ENCODE results near the gene NDOR1.

Gene NDOR1

DNA sequence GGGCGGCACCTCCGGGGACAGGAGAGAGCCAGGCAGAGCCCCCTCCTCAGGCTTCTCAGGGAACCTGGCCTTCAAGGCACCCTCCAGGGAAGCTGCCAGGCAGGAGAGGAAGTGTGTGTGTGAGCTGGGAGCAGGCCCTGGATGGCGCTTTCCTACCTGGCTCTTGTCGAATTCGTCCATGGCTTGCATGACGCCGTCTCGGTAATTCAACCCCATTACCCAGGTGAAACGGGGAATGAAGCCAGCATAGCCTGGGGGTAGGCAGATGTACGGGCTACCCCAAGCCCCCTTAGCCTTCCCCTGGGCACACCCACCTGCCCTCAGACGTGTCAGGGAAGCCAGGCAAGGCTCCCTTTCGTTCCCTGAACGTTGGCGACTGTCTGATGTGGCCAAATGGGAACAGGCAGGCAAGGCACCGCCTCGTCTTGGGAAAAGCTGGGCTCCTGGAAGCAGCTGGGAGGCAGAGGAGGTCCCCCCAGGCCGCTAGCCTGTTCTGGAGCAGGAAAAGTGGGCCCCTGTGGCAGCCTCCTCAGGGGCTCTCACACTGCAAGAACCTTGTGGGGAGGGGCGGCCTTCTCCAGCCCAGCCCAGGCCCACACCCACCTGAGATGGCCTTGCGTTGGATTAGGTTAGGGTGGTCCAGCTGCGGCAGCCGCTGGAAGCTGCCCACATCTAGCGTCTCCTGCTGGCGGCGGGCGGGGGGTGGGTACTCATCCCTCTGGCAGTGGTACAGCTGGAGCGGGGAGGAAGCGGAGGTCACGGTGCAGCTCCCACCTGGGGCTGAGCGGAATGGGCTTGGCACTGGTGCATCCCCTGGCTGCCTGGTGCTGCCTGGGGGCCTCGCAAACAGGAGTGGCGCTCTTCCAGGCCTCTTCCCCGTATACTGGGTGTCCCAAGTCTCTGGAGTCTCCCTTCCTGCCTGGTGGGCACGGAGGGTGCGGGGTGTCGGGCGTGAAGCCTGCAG lies 39.3 kb downstream of the NDOR1 start:
- H4K20me1 ChIP-seq, result peaks cover 30 to 60% (median 47%) of the 10 kb centered on the region in 11 experiments
- H3K27me3 ChIP-seq, result no peaks in the 10 kb centered on the region
- peak overlapping the region in 2 of 10 experiments; percentile 83 to 98; a peak in 1 of 20 replicates for H3K4me3 ChIP-seq
- TF ChIP-seq Cebpa-rat (IDR thresholded peaks at IDR 0.05), result no peak
- peaks cover 0 to 3% (median 0%) of the 10 kb centered on the region in 11 experiments; a peak in 1 of 22 replicates for H3K9me3 ChIP-seq (replicated peaks in 1 of 11)
- peaks cover 23 to 30% (median 27%) of the 10 kb centered on the region in 11 experiments for H3K36me3 ChIP-seq
- H3K27ac ChIP-seq, result 0 out of 22 replicates have a peak overlapping the region, but pooled peaks of 1 of the 11 experiments have one; percentile 15
- peak overlapping the region; percentile 78 to 100 (median 97) for H3K4me2 ChIP-seq
- H3K9ac ChIP-seq, result peak overlapping the region in 10 of 11 experiments; percentile 38 to 97 (median 94); a peak in 10 of 22 replicates
- peaks cover 29 to 66% (median 51%) of the 10 kb centered on the region in 10 experiments for H3K4me1 ChIP-seq

GRCh38 chr9:137245450-137246421 lies 40.2 kb downstream of the NDOR1 start:
- Histone ChIP-seq H3K9ac (peak overlapping the region in 4 of 11 experiments; percentile 3 to 95 (median 20); a peak in 1 of 22 replicates), H3K27ac (no peak overlapping the region), H3K4me1 (peaks cover 28 to 70% (median 54%) of the 10 kb centered on the region in 10 experiments), H4K20me1 (peaks cover 30 to 60% (median 47%) of the 10 kb centered on the region in 11 experiments), H3K4me3 (no peak overlapping the region), H3K4me2 (peak overlapping the region in 8 of 11 experiments; percentile 92 to 100 (median 97); a peak in 16 of 22 replicates), H3K27me3 (no peaks in the 10 kb centered on the region), H3K9me3 (replicated peaks in 1 of 11) (peaks cover 0 to 3% (median 0%) of the 10 kb centered on the region in 11 experiments; a peak in 1 of 22 replicates), H3K36me3 (peaks cover 23 to 30% (median 27%) of the 10 kb centered on the region in 11 experiments)
- TF ChIP-seq Cebpa-rat (IDR thresholded peaks at IDR 0.05), result no peak

GRCh38 chr9:137247135-137247915 lies 41.8 kb downstream of the NDOR1 start:
- Histone ChIP-seq H3K9ac (peak overlapping the region in 3 of 11 experiments; percentile 5 to 35 (median 23); a peak in 3 of 22 replicates), H3K27ac (no peak overlapping the region), H3K4me2 (peak overlapping the region in 2 of 11 experiments; percentile 36 to 97; a peak in 5 of 22 replicates), H3K9me3 (replicated peaks in 1 of 11) (no peaks in the 10 kb centered on the region), H3K27me3 (no peaks in the 10 kb centered on the region), H3K4me1 (peaks cover 27 to 72% (median 54%) of the 10 kb centered on the region in 10 experiments), H3K36me3 (peaks cover 17 to 22% (median 19%) of the 10 kb centered on the region in 11 experiments), H4K20me1 (peaks cover 21 to 48% (median 38%) of the 10 kb centered on the region in 11 experiments), H3K4me3 (no peak overlapping the region)
- no peak for TF ChIP-seq Cebpa-rat (IDR thresholded peaks at IDR 0.05)

GRCh38 chr9:137247916-137248175 lies 42.3 kb downstream of the NDOR1 start:
- Histone ChIP-seq H3K4me1 (peaks cover 23 to 71% (median 53%) of the 10 kb centered on the region in 10 experiments), H3K4me2 (peak overlapping the region in 2 of 11 experiments; percentile 10 to 36; a peak in 4 of 22 replicates), H3K9ac (peak overlapping the region in 2 of 11 experiments; percentile 23 to 35; a peak in 3 of 22 replicates), H3K36me3 (peaks cover 11 to 17% (median 14%) of the 10 kb centered on the region in 11 experiments), H3K27me3 (no peaks in the 10 kb centered on the region), H3K9me3 (replicated peaks in 1 of 11) (no peaks in the 10 kb centered on the region), H3K4me3 (no peak overlapping the region), H4K20me1 (peaks cover 16 to 42% (median 33%) of the 10 kb centered on the region in 11 experiments), H3K27ac (no peak overlapping the region)
- no peak for TF ChIP-seq Cebpa-rat (IDR thresholded peaks at IDR 0.05)

- Histone ChIP-seq H3K9ac (peak overlapping the region in 6 of 11 experiments; percentile 10 to 60 (median 42); a peak in 9 of 22 replicates), H3K9me3 (replicated peaks in 1 of 11) (no peaks in the 10 kb centered on the region), H4K20me1 (peaks cover 0 to 17% (median 6%) of the 10 kb centered on the region in 11 experiments; a peak in 13 of 22 replicates), H3K27me3 (no peaks in the 10 kb centered on the region), H3K36me3 (no peaks in the 10 kb centered on the region), H3K4me1 (peaks cover 15 to 64% (median 45%) of the 10 kb centered on the region in 10 experiments), H3K4me2 (peak overlapping the region in 7 of 11 experiments; percentile 12 to 51 (median 26); a peak in 10 of 22 replicates), H3K27ac (no peak overlapping the region), H3K4me3 (no peak overlapping the region)
- TF ChIP-seq Cebpa-rat (IDR thresholded peaks at IDR 0.05), result no peak
Measured at GRCh38 chr9:137250329-137251193, 45.1 kb downstream of the NDOR1 start.

- H3K4me2 ChIP-seq, result peak within 1 kb of the TSS in 7 of 11 experiments; percentile 12 to 51 (median 26); a peak in 10 of 22 replicates
- peaks cover 18 to 62% (median 43%) of the 10 kb centered on the region in 10 experiments for H3K4me1 ChIP-seq
- no peak within 1 kb of the TSS for H3K27ac ChIP-seq
- no peak within 1 kb of the TSS for H3K4me3 ChIP-seq
- no peak for TF ChIP-seq Cebpa-rat (IDR thresholded peaks at IDR 0.05)
- H3K9me3 ChIP-seq (replicated peaks in 1 of 11), result no peaks in the 10 kb centered on the region
- peaks cover 0 to 3% (median under 1%) of the 10 kb centered on the region in 11 experiments; a peak in 6 of 22 replicates for H3K36me3 ChIP-seq
- H4K20me1 ChIP-seq, result peaks cover 0 to 17% (median 9%) of the 10 kb centered on the region in 11 experiments; a peak in 19 of 22 replicates
- peak within 1 kb of the TSS in 6 of 11 experiments; percentile 10 to 60 (median 42); a peak in 9 of 22 replicates for H3K9ac ChIP-seq
- no peaks in the 10 kb centered on the region for H3K27me3 ChIP-seq
Measured at GRCh38 chr9:137251194-137251461, 45.6 kb downstream of the NDOR1 start, which contains the start of gene STPG3. Gene STPG3 (plus strand): TSS chr9:137251286. CDS start chr9:137251287, 1 bp downstream.
